GM21360 (cell line): ENCODE results near the gene CNTFR.
"Not testable (repeated sequence)": the region's sequence is repeated elsewhere in the genome, so short reads cannot be mapped to it uniquely, and the experiment has no call there.

Source experiments
- ATAC-seq: cut with Tn5 transposase; IDR thresholded peaks from one replicate; pipeline ENCODE4 v1.9.1; 2021; ENCODE audit warnings: mild to moderate bottlenecking, moderate library complexity; ENCODE audit not compliant: unreplicated experiment

The CNTFR gene

GRCh38 chr9:34589636-34590380, at the start of gene CNTFR:
TSS of gene CNTFR (minus strand) at chr9:34589724. CDS start at chr9:34568981, 20,743 bp downstream.
- no peak for ATAC-seq

- ATAC-seq: not testable (repeated sequence)
Measured at GRCh38 chr9:34639322-34639721, 49.8 kb upstream of the CNTFR start.

GRCh38 chr9:34638138-34638445, 48.6 kb upstream of the CNTFR start:
- ATAC-seq: no peak

- peak; percentile 81 for ATAC-seq
Measured at GRCh38 chr9:34637356-34638137, 48.0 kb upstream of the CNTFR start, which contains the start of gene SIGMAR1. TSS of gene SIGMAR1 (minus strand) at chr9:34637787. CDS start at chr9:34637697, 90 bp downstream.

- no peak for ATAC-seq
Measured at GRCh38 chr9:34636791-34637355, 47.3 kb upstream of the CNTFR start.

GRCh38 chr9:34635556-34635955, 46.0 kb upstream of the CNTFR start:
- ATAC-seq: no peak

- ATAC-seq: no peak
Measured at GRCh38 chr9:34634551-34635248, 45.2 kb upstream of the CNTFR start.

- no peak for ATAC-seq
Measured at GRCh38 chr9:34633851-34634550, 44.5 kb upstream of the CNTFR start.

- ATAC-seq: no peak
Measured at GRCh38 chr9:34633166-34633565, 43.6 kb upstream of the CNTFR start.

- ATAC-seq: no peak
Measured at GRCh38 chr9:34630402-34631154, 41.1 kb upstream of the CNTFR start.

- no peak for ATAC-seq
Measured at GRCh38 chr9:34629491-34629808, 39.9 kb upstream of the CNTFR start.

GRCh38 chr9:34628656-34629490, 39.3 kb upstream of the CNTFR start, which contains the start of gene ARID3C:
TSS of gene ARID3C (minus strand) at chr9:34629066. CDS start at chr9:34628014, 1,052 bp downstream.
- peak; percentile 51 for ATAC-seq

GRCh38 chr9:34627716-34628655, 38.5 kb upstream of the CNTFR start:
- no peak for ATAC-seq

GRCh38 chr9:34625186-34625486, 35.6 kb upstream of the CNTFR start:
- no peak for ATAC-seq

- no peak for ATAC-seq
Measured at GRCh38 chr9:34624475-34625185, 35.1 kb upstream of the CNTFR start.

GRCh38 chr9:34623374-34624235, 34.1 kb upstream of the CNTFR start:
- no peak for ATAC-seq
